Natural killer cell (primary cell): Measurements from ENCODE around the gene CHD3. TPM values are rescaled to one million over a fixed set of nuclear protein-coding genes. Genes with fewer than 3 reads are reported as not detected.

Source experiments
- ATAC-seq, 3 donors: fragments of 150-1000 bp in 2 of 3; fragments of 200-7000 bp in 1 of 3; cut with Tn5 transposase; 1 replicate in 1 of 3; 2 replicates in 2 of 3; pipeline ENCODE4 v1.10.0; 2021; ENCODE audit warnings: mild to moderate bottlenecking in 2 of 3, moderate library complexity in 2 of 3
- DNase-seq, 2 donors: peaks; one replicate each; pipeline versions ENCODE4 v3.0.0 to v3.0.0-alpha.2; 2013 to 2021; ENCODE audit warnings: mixed read lengths in 1 of 2
- H3K27ac ChIP-seq: one replicate; pipeline ENCODE4 v1.5.1; 2013; ENCODE audit warnings: mild to moderate bottlenecking, low read length
- H3K27me3 ChIP-seq: one replicate; pipeline ENCODE4 v1.6.1; 2013; ENCODE audit warnings: low read length; ENCODE audit not compliant: control insufficient read depth, insufficient read depth
- H3K36me3 ChIP-seq: one replicate; pipeline ENCODE4 v1.6.1; 2013; ENCODE audit warnings: low read length; ENCODE audit not compliant: control insufficient read depth, insufficient read depth
- H3K4me1 ChIP-seq: one replicate; pipeline ENCODE4 v1.6.1; 2013; ENCODE audit warnings: low read length; ENCODE audit not compliant: control insufficient read depth, insufficient read depth
- H3K4me3 ChIP-seq: one replicate; pipeline ENCODE4 v1.5.1; 2013; ENCODE audit warnings: low read length
- H3K9me3 ChIP-seq: one replicate; pipeline ENCODE4 v1.6.1; 2013; ENCODE audit warnings: low read length; ENCODE audit not compliant: control insufficient read depth, insufficient read depth
- H3K27ac Mint-ChIP-seq, 2 donors: one replicate each; pipeline ENCODE4 v1.8.0; 2022; ENCODE audit warnings: mild to moderate bottlenecking in 2 of 2, mixed read lengths in 2 of 2, moderate library complexity in 1 of 2
- H3K27me3 Mint-ChIP-seq, 2 donors: one replicate each; pipeline ENCODE4 v1.8.0; 2022; ENCODE audit warnings: low read depth in 2 of 2, mixed read lengths in 2 of 2
- H3K36me3 Mint-ChIP-seq: one replicate; pipeline ENCODE4 v1.8.0; 2022; ENCODE audit warnings: mixed read lengths
- H3K4me1 Mint-ChIP-seq, 2 donors: one replicate each; pipeline ENCODE4 v1.8.0; 2022; ENCODE audit warnings: mixed read lengths in 2 of 2
- H3K4me3 Mint-ChIP-seq: one replicate; pipeline ENCODE4 v1.8.0; 2022; ENCODE audit warnings: mild to moderate bottlenecking, moderate library complexity, mixed read lengths
- H3K9me3 Mint-ChIP-seq, 2 donors: one replicate each; pipeline ENCODE4 v1.8.0; 2022; ENCODE audit warnings: mixed read lengths in 2 of 2
- CTCF ChIP-seq: fragments of 200-600 bp; IDR thresholded peaks from one replicate; pipeline ENCODE4 v1.8.0; 2022; ENCODE audit warnings: antibody characterized with exemption
- WGBS: methylation state at CpG from one replicate; pipeline ENCODE4 v1.1.7; 2013; ENCODE audit warnings: missing lambda C conversion rate; ENCODE audit not compliant: insufficient coverage; 5-methylcytosine and 5-hydroxymethylcytosine counted together
- intact Hi-C: fragments of 100-400 bp; cut with micrococcal nuclease; formaldehyde crosslinking; loops from one replicate; pipeline ENCODE4 v1.14.2; 2022
- total RNA-seq, 4 donors: library from RNA; stranded (reverse); fragments of 120-200 nt in 1 of 4; gene quantifications; one replicate each; pipeline versions ENCODE4 v1.2.3 to v1.2.4, GENCODE V29; 2013 to 2022

Gene CHD3
- total RNA-seq, 3 donors from 2014 or later (not counting 1 experiment from before 2014, with no cell fraction given), result 215 to 275 (median 218) TPM

- Histone ChIP-seq H3K27ac (no peak overlapping the region), H3K27me3 (no peaks in the 10 kb centered on the region), H3K9me3 (no peaks in the 10 kb centered on the region), H3K4me3 (no peak overlapping the region), H3K4me1 (peaks cover 19% of the 10 kb centered on the region), H3K36me3 (peaks cover 17% of the 10 kb centered on the region)
- Mint-ChIP-seq H3K4me1 (peaks cover 33 to 46% of the 10 kb centered on the region in 2 donors), H3K27ac (no peak overlapping the region), H3K4me3 (no peak overlapping the region), H3K27me3 (no peaks in the 10 kb centered on the region), H3K36me3 (peaks cover 10% of the 10 kb centered on the region), H3K9me3 (no peaks in the 10 kb centered on the region)
- no peak for TF ChIP-seq CTCF
- intact Hi-C loops, result no loop called here
- DNase-seq (no peak), ATAC-seq (no peak)
These were observed 47.3 kb downstream of the CHD3 start for GRCh38 chr17:7935859-7936258.

DNA sequence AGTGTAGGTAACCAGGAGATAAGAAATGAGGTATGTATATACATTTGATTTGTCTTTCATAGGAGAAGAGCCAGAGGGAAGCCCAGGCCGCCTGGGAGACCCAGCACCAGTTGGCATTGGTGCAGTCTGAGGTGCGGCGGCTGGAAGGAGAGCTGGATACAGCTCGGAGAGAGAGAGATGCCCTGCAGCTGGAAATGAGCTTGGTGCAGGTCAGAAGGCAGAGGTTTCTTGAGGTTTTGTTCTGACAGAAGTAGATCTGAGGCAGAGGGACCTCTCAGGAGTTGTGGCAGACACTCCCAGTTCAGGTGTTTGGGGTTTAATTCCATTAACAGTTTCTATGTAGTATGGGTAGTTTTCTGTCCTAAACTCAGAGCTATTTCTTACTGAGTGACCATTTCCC, 51.4 kb downstream of the CHD3 start:
- no peak for DNase-seq
- 98% methylated on average over 4 of the region's 4 CpGs for WGBS
- H3K36me3 Mint-ChIP-seq, result peaks cover 10% of the 10 kb centered on the region
- Histone ChIP-seq H3K4me1 (no peaks in the 10 kb centered on the region), H3K27ac (no peak overlapping the region), H3K27me3 (no peaks in the 10 kb centered on the region), H3K9me3 (no peaks in the 10 kb centered on the region), H3K4me3 (no peak overlapping the region), H3K36me3 (peaks cover 39% of the 10 kb centered on the region)
- ATAC-seq, result no peak
- no peak overlapping the region for H3K4me3 Mint-ChIP-seq
- H3K27me3 Mint-ChIP-seq, result no peaks in the 10 kb centered on the region
- intact Hi-C loops, result no loop called here
- no peak for TF ChIP-seq CTCF
- H3K9me3 Mint-ChIP-seq, result no peaks in the 10 kb centered on the region
- H3K27ac Mint-ChIP-seq, result no peak overlapping the region
- H3K4me1 Mint-ChIP-seq, result peaks cover 0 to 8% of the 10 kb centered on the region in 2 donors

GRCh38 chr17:7940743-7941142, 52.2 kb downstream of the CHD3 start:
- Histone ChIP-seq H3K9me3 (no peaks in the 10 kb centered on the region), H3K27me3 (no peaks in the 10 kb centered on the region), H3K4me3 (no peak overlapping the region), H3K36me3 (peaks cover 42% of the 10 kb centered on the region), H3K27ac (no peak overlapping the region), H3K4me1 (no peaks in the 10 kb centered on the region)
- H3K4me3 Mint-ChIP-seq, result no peak overlapping the region
- H3K27me3 Mint-ChIP-seq, result no peaks in the 10 kb centered on the region
- DNase-seq (no peak), ATAC-seq (no peak)
- TF ChIP-seq CTCF, result no peak
- H3K27ac Mint-ChIP-seq, result no peak overlapping the region
- H3K9me3 Mint-ChIP-seq, result no peaks in the 10 kb centered on the region
- H3K36me3 Mint-ChIP-seq, result peaks cover 10% of the 10 kb centered on the region
- intact Hi-C loops, result no loop called here
- WGBS, result 97% methylated on average over 4 of the region's 6 CpGs
- H3K4me1 Mint-ChIP-seq, result peaks cover 0 to 4% of the 10 kb centered on the region in 2 donors

DNA sequence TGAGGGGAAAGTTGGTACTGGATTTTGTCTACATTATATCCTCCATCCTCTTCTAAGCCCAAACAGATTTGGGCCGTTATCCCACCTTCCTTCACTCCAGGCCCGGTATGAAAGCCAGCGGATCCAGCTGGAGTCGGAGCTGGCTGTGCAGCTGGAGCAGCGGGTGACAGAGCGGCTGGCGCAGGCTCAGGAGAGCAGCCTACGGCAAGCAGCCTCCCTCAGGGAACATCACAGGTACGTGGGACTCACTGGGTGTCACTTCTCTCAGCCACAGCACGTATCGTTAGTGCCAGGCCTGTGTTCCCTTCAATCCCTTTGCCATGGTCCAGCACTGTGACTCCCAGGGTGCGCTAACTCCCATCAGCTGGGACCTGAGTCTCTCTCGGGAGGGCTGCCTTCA, 54.7 kb downstream of the CHD3 start:
- Mint-ChIP-seq H3K27ac (no peak overlapping the region), H3K4me1 (no peaks in the 10 kb centered on the region), H3K4me3 (no peak overlapping the region), H3K36me3 (peaks cover 10% of the 10 kb centered on the region), H3K9me3 (no peaks in the 10 kb centered on the region), H3K27me3 (no peaks in the 10 kb centered on the region)
- Histone ChIP-seq H3K4me1 (no peaks in the 10 kb centered on the region), H3K27ac (no peak overlapping the region), H3K9me3 (no peaks in the 10 kb centered on the region), H3K4me3 (no peak overlapping the region), H3K36me3 (peaks cover 57% of the 10 kb centered on the region), H3K27me3 (no peaks in the 10 kb centered on the region)
- no peak for ATAC-seq
- no peak for DNase-seq
- WGBS, result 90% methylated on average over 13 of the region's 13 CpGs
- intact Hi-C loops, result no loop called here
- no peak for TF ChIP-seq CTCF
